ENCODE results near the gene MACROD2. TPM values are rescaled to one million over a fixed set of nuclear protein-coding genes. Genes with fewer than 3 reads are reported as not detected.

Gene MACROD2
- polyA plus RNA-seq, 1 experiment = 0.47 TPM

- POLR2A ChIA-PET = no interaction called here
- H3K36me3 ChIP-seq (ENCODE audit: control insufficient read depth, insufficient read depth, low read length) = no peaks in the 10 kb centered on the region
Measured at GRCh38 chr20:15064741-15065140, 1069.4 kb downstream of the MACROD2 start.

DNA sequence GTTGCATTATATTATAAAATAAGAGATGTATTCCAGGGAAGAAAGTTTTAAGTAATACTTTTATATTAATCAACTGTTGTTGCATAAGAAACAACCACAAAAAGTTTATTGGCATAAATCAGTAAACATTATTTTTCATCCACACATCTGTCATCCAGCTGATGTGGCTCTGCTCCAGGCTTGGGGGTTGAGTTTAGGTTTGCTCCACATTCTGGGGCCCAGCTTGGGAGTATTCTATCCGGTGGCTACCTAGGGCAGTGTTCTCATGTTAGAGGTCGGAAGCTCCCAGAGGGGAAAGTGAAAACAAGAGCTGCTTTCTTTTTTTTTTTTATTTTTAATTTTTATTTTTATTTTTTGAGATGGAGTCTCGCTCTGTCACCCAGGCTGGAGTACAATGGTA is 1070.5 kb downstream of the MACROD2 start:
- DNase-seq (ENCODE audit: low read depth) = peak; percentile 6

More at GRCh38 chr20:15064741-15065140, 1069.4 kb downstream of the MACROD2 start:
- Histone ChIP-seq H3K27me3 (ENCODE audit: control insufficient read depth, insufficient read depth, low read length) (no peaks in the 10 kb centered on the region), H3K4me3 (ENCODE audit: low read depth, low read length) (no peak overlapping the region)
- no peak for DNase-seq (ENCODE audit: low read depth)
- TF ChIP-seq CTCF (IDR thresholded peaks at IDR 0.05; ENCODE audit: insufficient read depth, low read depth, low read length) = no peak
- CTCF ChIA-PET = no interaction called here

GRCh38 chr20:15068486-15068885 is 1073.2 kb downstream of the MACROD2 start:
- no peak overlapping the region for H3K4me3 ChIP-seq (ENCODE audit: low read depth, low read length)
- CTCF ChIA-PET = no interaction called here

More for the DNA sequence above, 1070.5 kb downstream of the MACROD2 start:
- POLR2A ChIA-PET = no interaction called here
- H3K36me3 ChIP-seq (ENCODE audit: control insufficient read depth, insufficient read depth, low read length) = no peaks in the 10 kb centered on the region
- H3K4me3 ChIP-seq (ENCODE audit: low read depth, low read length) = no peak overlapping the region
- CTCF ChIA-PET = no interaction called here
- TF ChIP-seq CTCF (IDR thresholded peaks at IDR 0.05; ENCODE audit: insufficient read depth, low read depth, low read length) = no peak
- no peaks in the 10 kb centered on the region for H3K27me3 ChIP-seq (ENCODE audit: control insufficient read depth, insufficient read depth, low read length)

GRCh38 chr20:15069355-15069754 is 1074.0 kb downstream of the MACROD2 start:
- TF ChIP-seq CTCF (IDR thresholded peaks at IDR 0.05; ENCODE audit: insufficient read depth, low read depth, low read length) = no peak
- ChIA-PET POLR2A (no interaction called here), CTCF (interaction anchor here (1.4 kb wide), 1 partner anchor 12 kb away, joined by 5 read pairs; no protein-coding TSS in a partner anchor)
- no peak for DNase-seq (ENCODE audit: low read depth)
- Histone ChIP-seq H3K4me3 (ENCODE audit: low read depth, low read length) (no peak overlapping the region), H3K36me3 (ENCODE audit: control insufficient read depth, insufficient read depth, low read length) (no peaks in the 10 kb centered on the region), H3K27me3 (ENCODE audit: control insufficient read depth, insufficient read depth, low read length) (no peaks in the 10 kb centered on the region)

More at GRCh38 chr20:15068486-15068885, 1073.2 kb downstream of the MACROD2 start:
- DNase-seq (ENCODE audit: low read depth) = no peak
- TF ChIP-seq CTCF (IDR thresholded peaks at IDR 0.05; ENCODE audit: insufficient read depth, low read depth, low read length) = no peak
- H3K36me3 ChIP-seq (ENCODE audit: control insufficient read depth, insufficient read depth, low read length) = no peaks in the 10 kb centered on the region
- H3K27me3 ChIP-seq (ENCODE audit: control insufficient read depth, insufficient read depth, low read length) = no peaks in the 10 kb centered on the region
- POLR2A ChIA-PET = no interaction called here

GRCh38 chr20:15071085-15071808 is 1075.9 kb downstream of the MACROD2 start:
- POLR2A ChIA-PET = interaction anchor here (0.7 kb wide), 1 partner anchor 1232 kb away, joined by 3 read pairs; no protein-coding TSS in a partner anchor
- CTCF ChIA-PET = no interaction called here

More at GRCh38 chr20:15071085-15071808, 1075.9 kb downstream of the MACROD2 start:
- Histone ChIP-seq H3K36me3 (ENCODE audit: control insufficient read depth, insufficient read depth, low read length) (no peaks in the 10 kb centered on the region), H3K4me3 (ENCODE audit: low read depth, low read length) (no peak overlapping the region), H3K27me3 (ENCODE audit: control insufficient read depth, insufficient read depth, low read length) (no peaks in the 10 kb centered on the region)
- no peak for TF ChIP-seq CTCF (IDR thresholded peaks at IDR 0.05; ENCODE audit: insufficient read depth, low read depth, low read length)
- DNase-seq (ENCODE audit: low read depth) = peak; percentile 32

Data from BJ (cell line).